Ureter (tissue), 1 donor: Measurements from ENCODE around the gene ADAMTSL3. TPM values are rescaled to one million over a fixed set of nuclear protein-coding genes. Genes with fewer than 3 reads are reported as not detected.

Source experiments
- DNase-seq: peaks from one replicate; pipeline ENCODE4 v3.0.0-alpha.2; 2020; ENCODE audit warnings: low spot score
- total RNA-seq: library from RNA; stranded (reverse); gene quantifications from one replicate; pipeline ENCODE4 v1.2.4, GENCODE V29; 2023
- donor health status: DM: yes; HTN: yes; CAD: no.

The ADAMTSL3 gene
- total RNA-seq, 1 donor from 2014 or later, result 9.7 TPM

GRCh38 chr15:83871808-83872559 lies 218.1 kb downstream of the ADAMTSL3 start:
- no peak for DNase-seq

GRCh38 chr15:83873966-83874365 lies 220.0 kb downstream of the ADAMTSL3 start:
- DNase-seq, result no peak

DNA sequence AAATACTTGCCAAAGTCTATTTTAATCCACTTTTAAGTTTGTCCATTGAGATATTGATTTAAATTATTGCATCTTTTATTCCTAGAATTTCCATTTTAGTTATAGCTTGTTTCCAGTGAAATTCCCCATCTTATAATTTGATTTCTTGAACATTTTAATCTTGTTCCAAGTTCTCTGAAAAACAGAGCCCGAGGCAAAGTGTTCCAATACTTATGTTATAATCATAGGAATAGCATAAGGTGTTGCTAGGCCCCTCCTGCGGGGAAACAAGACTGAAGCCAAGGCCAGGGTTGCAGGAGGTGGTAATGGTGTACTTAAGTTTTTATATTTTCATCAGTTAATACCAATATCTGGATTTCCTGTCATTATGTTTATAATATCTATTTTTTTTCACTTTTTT lies 226.6 kb downstream of the ADAMTSL3 start:
- no peak for DNase-seq

DNA sequence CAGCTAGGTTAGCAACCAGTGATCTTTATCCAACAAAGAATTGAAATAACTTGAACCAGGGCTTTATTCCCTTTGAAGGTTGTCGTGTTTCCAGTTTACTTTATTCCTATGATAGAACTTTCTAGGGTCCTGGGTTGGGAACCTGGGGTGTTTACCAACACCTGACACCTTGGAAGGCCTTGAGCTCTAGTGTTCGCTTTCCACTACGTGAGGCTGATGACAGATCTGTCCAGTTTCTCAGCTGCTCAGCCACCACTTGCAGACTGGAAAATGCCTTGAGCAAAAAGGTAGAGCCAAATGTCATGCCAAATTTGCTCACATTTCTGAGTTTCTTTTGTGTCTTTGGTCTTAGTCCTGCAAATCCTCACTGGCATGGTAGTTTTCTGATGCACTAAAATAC lies 227.2 kb downstream of the ADAMTSL3 start:
- DNase-seq, result no peak

DNA sequence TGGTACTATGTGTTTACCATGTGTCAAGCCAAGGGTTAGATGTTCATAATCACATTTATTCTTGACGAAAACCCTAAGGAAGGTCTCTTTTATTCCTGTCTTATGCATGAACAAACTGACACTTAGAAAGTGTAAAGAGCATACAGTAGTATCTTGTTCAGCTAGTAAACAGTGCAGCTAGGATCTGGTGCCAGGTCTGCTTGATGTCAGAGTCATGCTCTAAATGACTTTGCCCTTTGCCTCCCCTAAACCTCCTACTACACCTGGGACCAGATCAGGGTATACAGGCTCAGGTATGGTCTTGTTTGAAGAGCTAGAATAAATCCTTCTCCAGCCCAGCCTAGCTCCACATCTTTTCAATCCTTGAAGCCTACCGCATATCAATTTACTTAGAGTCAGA lies 232.4 kb downstream of the ADAMTSL3 start:
- no peak for DNase-seq

DNA sequence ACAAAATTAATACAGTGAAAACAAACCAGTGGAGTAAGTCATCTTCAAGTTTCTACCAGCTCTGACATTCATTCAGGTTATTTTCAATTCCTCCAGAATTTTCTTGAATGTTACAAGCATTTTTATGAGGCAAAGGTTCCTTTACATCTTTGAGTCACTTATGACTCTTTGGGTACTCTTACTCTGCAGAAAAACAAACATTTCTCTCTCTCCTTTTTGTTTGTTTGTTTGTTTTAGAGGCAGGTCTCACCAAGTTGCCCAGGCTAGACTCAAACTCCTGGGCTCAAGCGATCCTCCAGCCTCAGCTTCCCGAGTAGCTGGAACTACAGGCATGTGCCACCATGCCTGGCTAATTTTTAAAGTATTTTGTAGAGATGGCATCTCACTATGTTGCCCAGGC lies 233.5 kb downstream of the ADAMTSL3 start:
- no peak for DNase-seq

- DNase-seq, result no peak
Measured at GRCh38 chr15:83887961-83888360, 234.0 kb downstream of the ADAMTSL3 start.

GRCh38 chr15:83889995-83890394 lies 236.1 kb downstream of the ADAMTSL3 start:
- DNase-seq, result no peak

DNA sequence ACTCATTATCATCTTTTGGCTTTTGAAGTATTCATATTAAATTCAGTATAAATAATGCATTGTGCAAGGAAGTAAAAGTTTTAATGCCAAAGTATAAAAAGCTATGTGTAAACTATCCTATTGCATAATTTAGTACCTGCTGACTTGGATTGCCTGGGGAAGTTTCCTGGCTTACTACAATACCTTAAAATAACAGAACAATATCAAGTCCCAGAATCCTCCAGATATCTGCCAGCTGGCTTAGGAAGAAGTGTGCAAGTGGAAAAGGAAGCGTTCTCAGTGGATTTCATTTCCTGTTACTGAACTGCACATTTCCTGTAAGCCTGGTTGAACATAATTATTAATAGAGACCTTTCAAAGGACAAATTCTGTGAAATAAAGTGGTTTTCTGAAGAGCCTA lies 236.7 kb downstream of the ADAMTSL3 start:
- no peak for DNase-seq

- no peak for DNase-seq
Measured at GRCh38 chr15:83892498-83892897, 238.6 kb downstream of the ADAMTSL3 start.

DNA sequence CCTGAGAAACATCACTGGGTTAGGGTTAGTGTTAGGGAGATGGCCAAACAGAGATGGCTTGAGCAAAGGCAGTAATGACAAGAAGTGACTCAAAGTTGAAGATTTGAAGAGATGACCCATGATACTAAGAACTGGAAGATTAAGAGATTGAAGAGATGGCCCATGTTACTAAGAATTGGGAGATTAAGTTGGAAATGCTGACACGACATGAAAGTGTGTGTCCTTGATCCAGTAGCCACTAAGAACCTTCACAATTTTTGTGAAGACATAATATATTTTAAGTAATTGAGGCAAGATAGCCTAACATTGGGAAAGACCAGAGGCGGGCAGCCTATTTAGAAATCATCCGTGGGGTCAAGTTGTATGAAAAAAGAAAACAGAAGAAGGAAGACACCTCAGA lies 239.4 kb downstream of the ADAMTSL3 start:
- no peak for DNase-seq

GRCh38 chr15:83897037-83897436 lies 243.1 kb downstream of the ADAMTSL3 start:
- no peak for DNase-seq

DNA sequence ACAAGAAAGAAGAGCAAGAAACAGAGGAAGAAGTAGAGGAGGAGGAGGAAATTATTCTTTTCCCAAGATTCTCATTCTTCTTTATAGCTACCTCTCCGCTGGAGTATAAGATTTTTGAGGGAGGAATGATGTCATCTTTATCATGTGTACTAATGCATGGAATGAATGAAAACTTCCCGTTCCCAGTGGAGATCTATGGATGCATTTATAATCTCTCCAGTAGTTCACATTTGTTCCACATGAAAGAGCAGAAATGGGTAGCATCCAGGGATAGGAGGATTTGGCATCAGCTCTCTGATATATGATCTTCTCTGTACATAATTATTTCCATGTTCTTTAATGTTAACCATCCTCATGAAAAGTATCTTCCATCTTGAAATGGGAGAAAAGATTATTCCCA lies 244.4 kb downstream of the ADAMTSL3 start:
- no peak for DNase-seq

- no peak for DNase-seq
Measured at GRCh38 chr15:83899670-83900069, 245.7 kb downstream of the ADAMTSL3 start.

GRCh38 chr15:83904107-83905040 lies 250.5 kb downstream of the ADAMTSL3 start:
- no peak for DNase-seq

GRCh38 chr15:83905556-83906273 lies 251.8 kb downstream of the ADAMTSL3 start:
- DNase-seq, result no peak

GRCh38 chr15:83911345-83911744 lies 257.4 kb downstream of the ADAMTSL3 start:
- no peak for DNase-seq

DNA sequence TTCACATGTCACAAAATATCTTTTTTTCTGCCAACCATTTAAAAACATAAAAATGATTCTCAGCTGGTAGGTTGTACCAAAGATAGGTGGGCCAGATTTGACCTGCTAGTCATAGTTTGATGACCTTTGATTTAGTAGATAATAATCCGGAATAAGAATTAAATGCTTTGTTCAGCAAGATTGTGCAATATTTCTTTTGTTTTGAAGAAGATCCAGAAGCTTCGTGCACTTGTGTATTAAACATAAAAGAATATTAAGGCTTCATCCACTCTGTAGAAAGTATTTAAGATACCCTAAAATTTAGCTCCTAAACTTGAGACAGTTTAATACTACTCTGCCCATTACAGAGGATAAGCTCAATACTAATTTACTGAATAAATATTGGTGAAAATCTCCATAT lies 258.4 kb downstream of the ADAMTSL3 start:
- DNase-seq, result no peak

DNA sequence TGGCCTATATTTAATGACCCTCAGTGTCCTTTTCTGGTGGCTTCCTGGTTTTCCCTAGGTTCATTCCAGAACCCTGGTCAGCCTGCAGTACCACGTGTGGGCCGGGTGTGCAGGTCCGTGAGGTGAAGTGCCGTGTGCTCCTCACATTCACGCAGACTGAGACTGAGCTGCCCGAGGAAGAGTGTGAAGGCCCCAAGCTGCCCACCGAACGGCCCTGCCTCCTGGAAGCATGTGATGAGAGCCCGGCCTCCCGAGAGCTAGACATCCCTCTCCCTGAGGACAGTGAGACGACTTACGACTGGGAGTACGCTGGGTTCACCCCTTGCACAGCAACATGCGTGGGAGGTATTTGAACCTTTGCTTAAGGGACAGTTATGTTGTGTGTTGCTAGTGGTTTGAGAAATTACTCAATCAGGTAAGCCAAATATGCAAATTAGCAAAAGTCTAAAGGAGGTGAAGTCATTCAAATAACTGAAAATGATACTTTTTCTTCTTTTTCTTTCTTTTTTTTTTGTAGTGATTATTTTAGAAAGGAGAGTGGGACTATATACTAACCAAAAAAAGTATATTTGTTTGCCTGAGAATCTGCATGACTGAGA lies 259.2 kb downstream of the ADAMTSL3 start:
- DNase-seq, result no peak

DNA sequence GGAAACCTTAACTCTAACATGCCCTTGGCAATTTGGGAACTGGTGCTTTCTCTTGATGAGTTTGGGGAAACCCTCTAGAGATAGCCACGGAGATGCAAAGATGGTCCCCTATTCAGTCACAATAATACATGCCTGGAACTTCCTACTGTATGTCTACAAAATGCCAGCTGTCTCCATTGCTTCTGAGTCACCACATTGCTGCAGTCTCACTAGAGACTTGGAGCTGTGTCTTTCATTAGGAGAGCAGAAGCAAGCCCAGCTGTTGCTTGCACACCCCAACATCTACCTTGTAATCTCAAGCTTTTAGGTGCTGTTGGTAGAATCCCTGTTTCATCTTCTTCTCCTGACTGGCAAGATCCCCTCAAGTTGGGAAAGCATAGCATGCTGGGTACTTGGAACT lies 261.0 kb downstream of the ADAMTSL3 start:
- DNase-seq, result no peak

- no peak for DNase-seq
Measured at GRCh38 chr15:83917432-83917831, 263.5 kb downstream of the ADAMTSL3 start.

DNA sequence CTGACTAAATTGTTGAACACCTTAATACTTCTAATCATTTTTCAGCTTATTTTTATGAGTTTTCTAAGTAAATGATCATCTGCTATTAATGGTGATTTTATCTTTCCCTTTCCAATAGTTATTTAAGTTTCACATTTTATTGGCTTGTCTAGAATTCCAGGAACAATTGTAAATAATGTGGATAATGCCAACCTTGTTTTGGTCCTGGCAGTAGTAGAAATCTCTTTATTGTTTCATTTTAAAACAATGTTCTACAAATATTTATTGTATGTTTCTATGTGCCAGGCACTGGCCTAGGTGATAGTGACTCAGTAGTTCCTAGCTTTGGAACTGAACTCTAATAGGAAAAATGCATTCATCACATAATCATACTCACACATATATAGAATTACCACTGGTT lies 264.1 kb downstream of the ADAMTSL3 start:
- DNase-seq, result no peak
